HFFc6 (cell line): ENCODE results near the gene KIF1B. TPM values are rescaled to one million over a fixed set of nuclear protein-coding genes. Genes with fewer than 3 reads are reported as not detected.

ENCODE experiments used
- DNase-seq: peaks from one replicate; pipeline ENCODE4 v3.0.0-alpha.2; 2018
- H3K27ac Mint-ChIP-seq: 2 replicates; pipeline ENCODE4 v1.8.0; 2020; ENCODE audit warnings: mild to moderate bottlenecking, mixed read lengths
- H3K27me3 Mint-ChIP-seq: 2 replicates; pipeline ENCODE4 v1.8.0; 2021; ENCODE audit warnings: mild to moderate bottlenecking, moderate library complexity, mixed read lengths; ENCODE audit not compliant: insufficient read depth
- H3K36me3 Mint-ChIP-seq: 2 replicates; pipeline ENCODE4 v1.8.0; 2021; ENCODE audit warnings: low read depth, mixed read lengths
- H3K4me1 Mint-ChIP-seq: 2 replicates; pipeline ENCODE4 v1.8.0; 2020; ENCODE audit warnings: low read depth, mixed read lengths
- H3K4me3 Mint-ChIP-seq: 2 replicates; pipeline ENCODE4 v1.8.0; 2020; ENCODE audit warnings: mild to moderate bottlenecking, moderate library complexity, mixed read lengths
- H3K9me3 Mint-ChIP-seq: 2 replicates; pipeline ENCODE4 v1.8.0; 2020; ENCODE audit warnings: mild to moderate bottlenecking, mixed read lengths
- total RNA-seq, 6 experiments: library from RNA; stranded (reverse); fragmentation: NEBNext Ultra II Directional; extraction: Animal tissue kit (Norgen Biotek cat#: 25700); gene quantifications; 2 replicates in 1 of 6; 3 replicates in 5 of 6; pipeline ENCODE4 v1.2.3, GENCODE V29; 2021
- TF ChIP-seq, protein P1 (sequence below): fragments of 200-600 bp; sonication (generic); IDR thresholded peaks from 2 replicates; pipeline ENCODE4 v1.5.0; 2021; ENCODE audit warnings: antibody characterized with exemption, mild to moderate bottlenecking

KIF1B gene
- total RNA-seq, 6 experiments from 2014 or later = 35.2 to 41.6 (median 39.3) TPM

DNA sequence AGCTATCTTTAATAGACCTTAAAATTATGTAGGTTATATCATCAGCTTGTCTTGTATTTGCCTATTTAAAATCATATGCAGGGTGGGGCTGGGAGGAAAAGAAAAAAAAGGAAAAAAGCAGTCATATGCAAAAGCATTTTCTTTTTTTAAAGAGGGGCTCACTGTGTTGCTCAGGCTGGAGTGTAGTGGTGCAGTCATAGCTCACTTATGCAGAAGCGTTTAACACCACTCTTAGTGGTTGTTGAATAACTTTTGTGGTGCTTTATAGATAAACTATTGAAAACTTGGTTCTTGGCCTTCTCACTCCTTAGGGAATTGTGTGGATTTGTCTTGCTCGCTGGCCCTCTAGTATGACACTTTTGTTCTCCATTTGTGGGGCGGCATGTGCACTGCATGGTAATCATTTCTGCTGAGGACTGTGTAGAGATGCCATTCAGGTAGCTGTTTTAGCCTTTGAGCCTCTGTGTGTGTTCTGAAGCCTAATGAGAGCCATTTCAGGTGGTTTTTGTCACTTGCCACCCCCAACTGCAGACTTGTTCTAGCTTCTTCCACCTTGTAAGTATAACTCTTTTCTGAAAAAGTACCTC is 77.8 kb downstream of the KIF1B start:
- Mint-ChIP-seq H3K4me1 (peaks cover 19% of the 10 kb centered on the region), H3K36me3 (peaks cover 40% of the 10 kb centered on the region), H3K4me3 (no peak overlapping the region), H3K27ac (no peak overlapping the region), H3K9me3 (no peaks in the 10 kb centered on the region), H3K27me3 (peaks cover 2% of the 10 kb centered on the region; the same call in 1 of the 2 replicates)
- DNase-seq = no peak
- TF ChIP-seq, protein P1, sequence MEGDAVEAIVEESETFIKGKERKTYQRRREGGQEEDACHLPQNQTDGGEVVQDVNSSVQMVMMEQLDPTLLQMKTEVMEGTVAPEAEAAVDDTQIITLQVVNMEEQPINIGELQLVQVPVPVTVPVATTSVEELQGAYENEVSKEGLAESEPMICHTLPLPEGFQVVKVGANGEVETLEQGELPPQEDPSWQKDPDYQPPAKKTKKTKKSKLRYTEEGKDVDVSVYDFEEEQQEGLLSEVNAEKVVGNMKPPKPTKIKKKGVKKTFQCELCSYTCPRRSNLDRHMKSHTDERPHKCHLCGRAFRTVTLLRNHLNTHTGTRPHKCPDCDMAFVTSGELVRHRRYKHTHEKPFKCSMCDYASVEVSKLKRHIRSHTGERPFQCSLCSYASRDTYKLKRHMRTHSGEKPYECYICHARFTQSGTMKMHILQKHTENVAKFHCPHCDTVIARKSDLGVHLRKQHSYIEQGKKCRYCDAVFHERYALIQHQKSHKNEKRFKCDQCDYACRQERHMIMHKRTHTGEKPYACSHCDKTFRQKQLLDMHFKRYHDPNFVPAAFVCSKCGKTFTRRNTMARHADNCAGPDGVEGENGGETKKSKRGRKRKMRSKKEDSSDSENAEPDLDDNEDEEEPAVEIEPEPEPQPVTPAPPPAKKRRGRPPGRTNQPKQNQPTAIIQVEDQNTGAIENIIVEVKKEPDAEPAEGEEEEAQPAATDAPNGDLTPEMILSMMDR = no peak

DNA sequence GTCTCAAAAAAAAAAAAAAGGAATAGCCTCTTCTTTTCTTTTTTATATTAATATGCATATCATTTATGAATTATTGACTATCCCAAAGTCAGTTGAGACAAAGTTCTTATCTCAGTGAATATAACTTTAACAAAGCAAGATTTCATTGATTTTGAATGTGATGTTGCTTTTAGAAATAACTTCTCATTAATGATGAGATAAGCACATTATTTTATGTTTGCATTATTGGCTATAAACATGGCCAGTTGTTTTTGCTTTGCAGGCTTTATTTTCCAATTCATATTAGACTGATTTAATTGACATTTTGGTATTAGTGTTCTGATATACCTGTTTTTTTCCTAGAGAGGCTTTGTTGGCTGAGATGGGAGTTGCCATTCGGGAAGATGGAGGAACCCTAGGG is 81.3 kb downstream of the KIF1B start:
- peaks cover 9% of the 10 kb centered on the region for H3K4me1 Mint-ChIP-seq
- H3K27ac Mint-ChIP-seq = no peak overlapping the region
- no peak for DNase-seq
- peaks cover 31% of the 10 kb centered on the region for H3K36me3 Mint-ChIP-seq
- TF ChIP-seq, protein P1 = no peak
- H3K9me3 Mint-ChIP-seq = no peaks in the 10 kb centered on the region
- no peak overlapping the region for H3K4me3 Mint-ChIP-seq
- H3K27me3 Mint-ChIP-seq = no peaks in the 10 kb centered on the region

DNA sequence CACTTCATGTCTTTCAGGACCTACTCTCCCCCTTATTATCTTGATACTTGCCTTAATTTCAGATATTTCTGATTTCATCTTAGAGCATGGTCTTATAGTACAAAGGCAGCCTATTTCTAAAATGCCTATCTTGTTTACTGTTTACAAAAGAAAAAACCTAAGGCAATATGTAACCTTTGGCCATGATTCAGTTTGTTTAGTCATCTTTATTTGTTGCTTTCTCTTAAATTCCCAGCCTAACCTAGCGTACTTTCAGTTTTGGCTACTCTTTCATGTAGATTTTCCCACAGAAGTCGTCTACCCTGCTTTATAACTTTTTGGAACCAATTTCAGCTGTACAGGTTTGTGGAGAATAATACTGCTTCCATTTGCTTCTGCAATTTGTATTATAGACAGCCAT is 81.8 kb downstream of the KIF1B start:
- TF ChIP-seq, protein P1 = no peak
- Mint-ChIP-seq H3K4me1 (0 out of 2 replicates have a peak, but pooled peaks cover 5% of the 10 kb centered on the region), H3K27me3 (no peaks in the 10 kb centered on the region), H3K27ac (no peak overlapping the region), H3K4me3 (no peak overlapping the region), H3K9me3 (no peaks in the 10 kb centered on the region), H3K36me3 (peaks cover 34% of the 10 kb centered on the region)
- DNase-seq = no peak

DNA sequence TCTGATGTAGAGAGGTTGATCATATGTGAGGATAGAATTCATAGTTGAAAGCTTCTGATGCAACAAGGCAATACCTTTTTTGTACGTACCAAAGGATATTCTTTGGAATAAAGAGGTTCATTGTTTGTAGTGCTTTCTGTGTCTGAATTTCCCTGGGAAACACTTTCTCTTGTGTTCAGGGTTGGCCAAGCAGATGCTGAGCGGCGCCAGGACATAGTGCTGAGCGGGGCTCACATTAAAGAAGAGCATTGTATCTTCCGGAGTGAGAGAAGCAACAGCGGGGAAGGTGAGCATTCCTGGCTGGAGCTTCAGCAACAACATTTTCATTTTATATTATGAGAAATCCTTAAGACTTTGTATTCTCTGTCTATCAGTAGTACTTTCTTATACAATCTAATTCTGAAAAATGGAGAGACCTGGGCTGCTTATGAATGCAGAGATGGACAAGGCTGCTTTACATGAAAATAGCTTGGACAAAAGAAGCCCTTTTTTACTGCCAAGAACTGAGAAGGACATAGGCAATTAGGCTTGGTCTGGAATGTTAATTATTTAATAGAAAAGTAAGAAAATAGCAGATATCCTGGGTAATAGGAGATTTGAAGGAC is 85.2 kb downstream of the KIF1B start:
- DNase-seq = no peak
- Mint-ChIP-seq H3K27me3 (no peaks in the 10 kb centered on the region), H3K4me3 (no peak overlapping the region), H3K27ac (no peak overlapping the region), H3K36me3 (peaks cover 22% of the 10 kb centered on the region; the same call in 1 of the 2 replicates), H3K9me3 (no peaks in the 10 kb centered on the region), H3K4me1 (no peaks in the 10 kb centered on the region)
- TF ChIP-seq, protein P1 = no peak

DNA sequence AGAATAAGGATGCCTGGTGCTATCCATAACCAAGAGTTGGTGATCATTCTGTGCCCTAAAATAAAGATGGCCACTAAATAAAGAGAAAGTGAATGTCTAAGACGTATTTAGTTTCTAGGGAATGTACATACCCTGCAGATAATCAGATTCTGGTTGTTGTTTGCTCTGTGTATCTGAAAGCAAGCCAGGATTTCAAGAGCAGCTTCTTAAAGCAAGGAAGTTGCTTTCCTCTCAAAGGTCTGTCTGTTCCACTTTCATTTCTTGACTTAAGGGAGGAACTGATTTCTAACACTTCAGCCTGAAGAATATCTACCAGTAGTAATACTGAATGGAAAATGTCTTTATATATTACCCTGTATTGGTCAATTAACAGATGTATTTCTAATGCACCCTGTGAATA is 88.8 kb downstream of the KIF1B start:
- no peak overlapping the region for H3K4me3 Mint-ChIP-seq
- no peaks in the 10 kb centered on the region for H3K4me1 Mint-ChIP-seq
- peaks cover 2% of the 10 kb centered on the region; the same call in 1 of the 2 replicates for H3K27me3 Mint-ChIP-seq
- DNase-seq = no peak
- no peak overlapping the region for H3K27ac Mint-ChIP-seq
- H3K9me3 Mint-ChIP-seq = no peaks in the 10 kb centered on the region
- peaks cover 36% of the 10 kb centered on the region for H3K36me3 Mint-ChIP-seq
- TF ChIP-seq, protein P1 = no peak
